Epidermal melanocyte (primary cell): Measurements from ENCODE around the gene MBD6.
"Not testable (repeated sequence)": the region's sequence is repeated elsewhere in the genome, so short reads cannot be mapped to it uniquely, and the experiment has no call there.

ENCODE experiments used
- DNase-seq: peaks from one replicate; pipeline ENCODE4 v3.0.0; 2011; ENCODE audit warnings: low spot score; ENCODE audit not compliant: insufficient read length

MBD6 gene

GRCh38 chr12:57488402-57489156 is 34.0 kb upstream of the MBD6 start:
- no peak for DNase-seq

GRCh38 chr12:57489157-57489641 is 33.4 kb upstream of the MBD6 start:
- no peak for DNase-seq

DNA sequence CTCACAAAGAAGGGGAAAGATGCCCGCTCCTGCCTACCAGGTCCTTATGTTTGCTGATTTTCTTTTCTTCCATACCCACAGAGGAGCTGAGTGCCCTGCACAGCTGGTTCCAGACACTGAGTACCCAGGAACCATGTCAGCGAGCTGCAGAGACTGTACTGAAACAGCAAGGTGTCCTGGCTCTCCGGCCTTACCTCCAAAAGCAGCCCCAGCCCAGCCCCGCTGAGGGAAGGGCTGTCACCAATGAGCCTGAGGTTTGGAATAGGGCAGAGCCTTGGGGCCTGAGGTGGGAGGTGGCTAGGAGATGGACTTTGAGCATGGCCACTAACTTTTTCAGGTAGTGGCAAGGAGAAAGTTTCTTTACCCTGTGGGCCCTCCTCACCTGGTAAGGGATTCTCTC is 32.5 kb upstream of the MBD6 start:
- no peak for DNase-seq

DNA sequence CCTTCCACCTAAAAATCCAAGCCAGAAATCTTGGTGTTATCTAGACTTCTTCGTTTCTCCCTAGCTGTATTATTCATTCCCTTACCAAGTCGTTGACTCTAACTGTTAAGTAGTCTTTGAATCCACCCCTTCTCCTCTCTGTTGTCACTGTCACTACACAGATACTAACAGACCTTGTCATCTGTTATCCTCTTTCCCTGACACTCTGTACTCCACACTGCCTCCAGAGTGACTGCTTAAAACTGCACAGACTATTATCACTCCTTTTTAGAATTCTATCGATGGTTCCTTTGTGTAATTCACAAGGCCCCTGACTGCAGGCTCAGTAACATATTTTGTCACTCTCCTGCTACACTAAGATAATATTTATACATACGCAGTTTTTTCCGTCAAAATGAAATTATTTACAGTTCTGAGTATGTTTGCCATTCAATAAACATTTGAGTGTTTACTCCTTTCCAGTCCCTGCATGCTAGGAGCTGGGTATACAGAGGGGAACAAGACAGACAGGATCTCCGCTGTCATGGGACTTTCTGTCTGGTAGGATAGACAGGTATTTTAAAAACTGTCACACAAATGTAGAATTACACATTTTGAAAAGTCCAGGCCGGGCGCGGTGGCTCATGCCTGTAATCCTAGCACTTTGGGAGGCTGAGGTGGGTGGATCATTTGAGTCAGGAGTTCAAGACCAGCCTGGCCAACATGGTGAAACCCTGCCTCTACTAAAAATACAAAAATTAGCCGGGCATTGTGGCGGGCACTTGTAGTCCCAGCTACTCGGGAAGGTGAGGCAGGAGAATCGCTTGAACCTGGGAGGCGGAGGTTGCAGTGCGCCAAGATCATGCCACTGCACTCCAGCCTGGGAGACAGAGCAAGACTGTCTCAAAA is 31.0 kb upstream of the MBD6 start:
- no peak for DNase-seq

- not testable (repeated sequence) for DNase-seq
Measured at GRCh38 chr12:57495051-57495701, 27.4 kb upstream of the MBD6 start.

- no peak for DNase-seq
Measured at GRCh38 chr12:57496822-57497221, 25.8 kb upstream of the MBD6 start.

DNA sequence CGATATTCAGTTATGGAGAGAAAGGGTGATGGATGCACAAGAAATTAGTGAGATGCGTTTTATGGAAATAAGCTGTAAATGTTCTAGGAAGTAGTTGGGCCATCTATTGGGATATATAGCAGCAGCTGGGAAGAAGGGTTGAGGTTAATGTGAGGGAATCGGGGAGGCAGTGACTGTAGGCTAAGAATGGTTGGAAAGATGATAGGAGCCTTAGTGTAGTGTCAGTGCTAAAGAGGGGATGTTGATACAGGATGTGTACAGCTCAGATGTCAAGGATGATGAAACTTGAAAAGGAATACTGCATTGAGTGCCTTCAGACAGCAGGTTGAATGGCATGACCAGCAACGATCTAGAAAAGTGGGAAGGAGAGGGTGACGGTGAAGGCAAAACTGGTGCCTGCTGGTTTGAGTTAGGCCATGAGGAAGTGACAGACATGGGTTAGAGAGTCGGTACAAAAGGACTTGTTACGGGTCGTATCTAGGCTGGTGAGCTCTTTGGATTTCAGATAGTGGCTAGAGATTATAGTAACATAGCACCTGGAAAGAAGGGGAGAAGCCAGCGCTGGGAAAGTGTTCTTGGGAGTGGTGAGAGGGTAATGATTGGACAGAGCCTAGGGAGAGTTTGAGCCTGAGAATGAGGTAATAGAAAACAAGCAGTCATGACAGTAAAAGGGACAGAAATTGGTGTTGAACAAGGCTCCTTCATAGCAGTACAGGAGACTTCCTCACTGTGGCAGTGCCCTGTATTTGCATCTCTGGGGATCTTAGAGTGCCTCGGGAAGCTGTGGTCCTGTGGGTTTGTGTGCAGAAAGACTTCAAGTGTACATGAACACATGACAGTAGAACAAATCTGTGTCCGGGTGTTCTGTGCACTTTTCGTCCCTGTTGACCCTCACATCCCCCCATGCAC is 25.1 kb upstream of the MBD6 start:
- no peak for DNase-seq

- DNase-seq, result no peak
Measured at GRCh38 chr12:57498132-57498502, 24.5 kb upstream of the MBD6 start.

DNA sequence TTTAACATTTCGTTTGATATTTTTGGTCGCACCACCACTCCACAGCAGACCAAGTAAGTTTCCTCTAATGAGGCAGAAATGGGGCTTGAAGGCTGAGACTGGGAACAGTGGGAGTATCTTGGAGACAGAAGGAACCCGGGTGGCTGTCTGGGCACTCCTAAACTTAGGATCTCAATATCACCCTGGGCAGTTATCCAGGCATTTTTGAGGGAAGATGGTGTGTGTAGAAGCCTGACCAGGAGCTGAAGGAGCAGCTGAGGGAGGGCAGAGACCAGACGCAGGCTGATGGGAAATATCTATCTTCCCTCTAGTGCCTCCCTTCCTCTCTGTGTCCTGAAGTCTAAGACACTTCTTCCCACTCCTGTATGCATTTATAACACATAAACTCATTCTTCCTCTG is 24.1 kb upstream of the MBD6 start:
- no peak for DNase-seq

DNA sequence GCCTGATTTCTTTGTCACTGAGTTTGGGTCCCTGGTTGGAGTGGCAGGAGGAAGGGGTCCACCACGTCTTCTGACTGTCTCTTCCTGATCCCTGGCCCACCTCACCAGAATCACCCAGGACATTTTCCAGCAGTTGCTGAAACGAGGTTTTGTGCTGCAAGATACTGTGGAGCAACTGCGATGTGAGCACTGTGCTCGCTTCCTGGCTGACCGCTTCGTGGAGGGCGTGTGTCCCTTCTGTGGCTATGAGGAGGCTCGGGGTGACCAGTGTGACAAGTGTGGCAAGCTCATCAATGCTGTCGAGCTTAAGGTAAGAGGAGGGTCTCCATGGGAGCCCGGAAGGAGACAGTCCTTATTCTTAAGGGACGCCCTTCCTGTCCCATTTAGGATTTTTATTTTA is 22.4 kb upstream of the MBD6 start:
- DNase-seq, result no peak

DNA sequence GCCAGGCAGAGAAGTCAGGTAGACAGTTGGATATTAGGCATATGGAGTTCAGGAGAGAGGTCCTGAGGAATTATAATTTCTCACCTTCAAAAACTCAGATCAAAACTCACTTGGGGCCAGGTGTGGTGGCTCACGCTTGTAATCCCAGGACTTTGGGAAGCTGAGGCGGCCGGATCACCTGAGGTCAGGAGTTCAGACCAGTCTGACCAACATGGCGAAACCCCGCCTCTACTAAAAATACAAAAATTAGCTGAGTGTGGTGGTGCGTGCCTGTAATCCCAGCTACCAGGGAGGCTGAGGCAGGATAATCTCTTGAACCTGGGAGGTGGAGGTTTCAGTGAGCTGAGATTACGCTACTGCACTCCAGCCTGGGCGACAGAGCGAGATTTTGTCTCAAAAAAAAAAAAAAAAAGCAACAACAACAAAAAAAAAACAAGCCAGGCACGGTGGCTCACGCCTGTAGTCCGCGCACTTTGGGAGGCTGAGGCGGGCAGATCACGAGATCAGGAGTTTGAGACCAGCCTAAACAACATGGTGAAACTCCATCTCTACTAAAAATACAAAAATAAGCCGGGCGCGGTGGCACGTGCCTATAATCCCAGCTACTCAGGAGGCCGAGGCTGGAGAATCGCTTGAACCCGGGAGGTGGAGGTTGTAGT is 20.2 kb upstream of the MBD6 start:
- DNase-seq, result not testable (repeated sequence)

DNA sequence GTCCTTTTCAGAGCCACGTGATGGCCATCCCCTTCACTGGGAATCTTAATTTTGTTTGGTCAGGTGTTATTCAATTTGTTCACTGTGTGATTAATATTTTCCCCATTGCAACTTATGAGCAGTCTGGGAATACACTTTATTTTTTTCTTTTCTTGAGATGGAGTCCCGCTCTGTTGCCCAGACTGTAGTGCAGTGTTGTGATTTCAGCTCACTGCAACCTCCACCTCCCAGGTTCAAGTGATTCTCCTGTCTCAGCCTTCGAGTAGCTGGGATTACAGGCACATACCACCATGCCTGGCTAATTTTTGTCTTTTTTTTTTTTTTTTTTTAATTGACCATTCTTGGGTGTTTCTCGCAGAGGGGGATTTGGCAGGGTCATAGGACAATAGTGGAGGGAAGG is 16.1 kb upstream of the MBD6 start:
- DNase-seq, result not testable (repeated sequence)

DNA sequence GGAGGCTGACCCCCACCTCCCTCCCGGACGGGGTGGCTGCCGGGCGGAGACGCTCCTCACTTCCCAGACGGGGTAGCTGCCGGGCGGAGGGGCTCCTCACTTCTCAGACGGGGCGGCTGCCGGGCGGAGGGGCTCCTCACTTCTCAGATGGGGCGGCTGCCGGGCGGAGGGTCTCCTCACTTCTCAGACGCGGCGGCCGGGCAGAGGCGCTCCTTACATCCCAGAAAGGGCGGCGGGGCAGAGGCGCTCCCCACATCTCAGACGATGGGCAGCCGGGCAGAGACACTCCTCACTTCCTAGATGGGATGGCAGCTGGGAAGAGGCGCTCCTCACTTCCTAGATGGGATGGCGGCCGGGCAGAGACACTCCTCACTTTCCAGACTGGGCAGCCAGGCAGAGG is 14.8 kb upstream of the MBD6 start:
- DNase-seq, result not testable (repeated sequence)

- no peak for DNase-seq
Measured at GRCh38 chr12:57511161-57511560, 11.5 kb upstream of the MBD6 start.

GRCh38 chr12:57511588-57512325 is 10.9 kb upstream of the MBD6 start:
- no peak for DNase-seq

DNA sequence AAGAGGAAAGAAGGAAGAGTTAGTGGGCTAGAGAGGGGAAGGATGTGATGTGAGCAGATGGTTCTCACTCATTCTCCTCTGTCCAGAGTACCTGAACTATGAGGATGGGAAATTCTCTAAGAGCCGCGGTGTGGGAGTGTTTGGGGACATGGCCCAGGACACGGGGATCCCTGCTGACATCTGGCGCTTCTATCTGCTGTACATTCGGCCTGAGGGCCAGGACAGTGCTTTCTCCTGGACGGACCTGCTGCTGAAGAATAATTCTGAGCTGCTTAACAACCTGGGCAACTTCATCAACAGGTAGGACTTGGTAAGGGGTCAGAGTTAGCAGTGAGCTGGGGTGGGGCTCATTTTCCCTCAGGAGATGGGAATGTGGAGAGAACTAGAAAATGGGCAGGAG is 10.0 kb upstream of the MBD6 start:
- no peak for DNase-seq

GRCh38 chr12:57513266-57513665 is 9.4 kb upstream of the MBD6 start:
- no peak for DNase-seq

DNA sequence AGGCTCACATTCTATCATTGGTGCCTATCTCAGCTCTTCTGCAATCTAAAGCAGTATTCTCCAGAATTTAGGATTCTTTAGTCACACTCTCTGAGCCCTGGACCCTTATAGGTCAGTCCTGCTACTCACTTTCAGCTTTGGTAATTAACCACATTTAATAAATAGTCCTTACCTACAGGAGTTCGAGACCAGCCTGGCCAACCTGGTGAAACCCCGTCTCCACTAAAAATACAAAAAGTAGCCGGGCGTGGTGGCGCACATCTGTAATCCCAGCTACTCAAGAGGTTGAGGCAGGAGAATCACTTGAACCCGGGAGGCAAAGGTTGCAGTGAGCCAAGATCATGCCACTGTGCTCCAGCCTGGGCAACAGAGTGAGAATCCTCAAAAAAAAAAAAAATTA is 8.9 kb upstream of the MBD6 start:
- not testable (repeated sequence) for DNase-seq

DNA sequence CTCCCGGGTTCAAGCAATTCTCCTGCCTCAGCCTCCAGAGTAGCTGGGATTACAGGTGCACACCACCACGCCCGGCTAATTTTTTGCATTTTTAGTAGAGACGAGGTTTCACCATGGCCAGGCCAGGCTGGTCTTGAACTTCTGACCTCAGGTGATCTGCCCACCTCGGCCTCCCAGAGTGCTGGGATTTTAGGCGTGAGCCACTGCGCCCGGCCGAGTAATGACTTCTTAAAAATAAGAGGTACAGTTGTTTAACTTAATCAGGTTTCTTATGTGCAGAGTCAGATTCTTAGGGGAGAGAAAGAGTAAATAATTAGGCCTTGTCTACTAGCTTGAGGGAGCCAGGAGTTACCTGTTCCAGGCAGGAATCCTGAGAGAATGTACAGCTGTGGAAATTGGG is 8.4 kb upstream of the MBD6 start:
- DNase-seq, result not testable (repeated sequence)
